Left ventricle myocardium inferior (tissue), 1 donor: ENCODE data around the gene MYOM3. TPM values are rescaled to one million over a fixed set of nuclear protein-coding genes. Genes with fewer than 3 reads are reported as not detected.
A peak's percentile ranks its signal among the peaks of the same experiment; 100 is the strongest.

Experiments used
- DNase-seq: peaks from one replicate; pipeline ENCODE4 v3.0.0-alpha.2; 2020
- H3K27ac ChIP-seq: fragments of 200-600 bp; replicated peaks from 2 replicates; pipeline ENCODE4 v1.8.0; 2021
- H3K27me3 ChIP-seq: fragments of 200-600 bp; 2 replicates; pipeline ENCODE4 v1.8.0; 2021; ENCODE audit warnings: low read depth
- H3K36me3 ChIP-seq: fragments of 200-600 bp; 2 replicates; pipeline ENCODE4 v1.8.0; 2021
- H3K4me1 ChIP-seq: fragments of 200-600 bp; 2 replicates; pipeline ENCODE4 v1.8.0; 2021
- H3K4me3 ChIP-seq: fragments of 200-600 bp; 2 replicates; pipeline ENCODE4 v1.8.0; 2021; ENCODE audit warnings: mild to moderate bottlenecking, moderate library complexity
- H3K9me3 ChIP-seq: fragments of 200-600 bp; replicated peaks from 2 replicates; pipeline ENCODE4 v1.8.0; 2021
- intact Hi-C: fragments of 100-400 bp; cut with micrococcal nuclease; formaldehyde crosslinking; loops from one replicate; pipeline ENCODE4 v1.11.0; 2022
- total RNA-seq: library from RNA; stranded (reverse); fragmentation: NEBNext Ultra II Directional; extraction: Animal tissue kit (Norgen Biotek cat#: 25700); gene quantifications from one replicate; pipeline ENCODE4 v1.2.1, GENCODE V29; 2021
- TF ChIP-seq, protein P1 (sequence below): fragments of 200-600 bp; IDR thresholded peaks from 2 replicates; pipeline ENCODE4 v1.8.0; 2021; ENCODE audit warnings: antibody characterized with exemption, mild to moderate bottlenecking, borderline replicate concordance
- donor health status: DM: no; HTN: yes; CAD: no; lungs with severe emphysema.

Gene MYOM3
- total RNA-seq, 1 donor from 2014 or later: 440 TPM

DNA sequence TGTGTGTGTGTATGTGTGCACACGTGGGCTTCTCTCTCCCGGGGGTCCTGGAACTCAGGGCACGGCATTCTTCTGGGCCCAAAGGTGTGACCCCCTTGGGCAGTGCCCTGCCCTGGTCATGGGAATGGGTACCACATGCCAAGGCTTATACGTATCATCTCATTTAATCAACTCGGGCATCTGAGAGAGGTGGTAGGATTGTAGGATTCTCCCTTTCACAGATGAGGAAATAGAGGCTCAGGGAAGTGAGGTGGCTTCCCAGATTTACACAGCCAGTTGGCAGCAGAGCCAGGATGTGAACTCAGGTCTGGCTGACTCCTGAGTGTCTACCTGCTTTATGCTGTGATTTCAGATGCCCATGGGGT is 15.2 kb downstream of the MYOM3 start:
- intact Hi-C loops: no loop called here
- TF ChIP-seq, protein P1, sequence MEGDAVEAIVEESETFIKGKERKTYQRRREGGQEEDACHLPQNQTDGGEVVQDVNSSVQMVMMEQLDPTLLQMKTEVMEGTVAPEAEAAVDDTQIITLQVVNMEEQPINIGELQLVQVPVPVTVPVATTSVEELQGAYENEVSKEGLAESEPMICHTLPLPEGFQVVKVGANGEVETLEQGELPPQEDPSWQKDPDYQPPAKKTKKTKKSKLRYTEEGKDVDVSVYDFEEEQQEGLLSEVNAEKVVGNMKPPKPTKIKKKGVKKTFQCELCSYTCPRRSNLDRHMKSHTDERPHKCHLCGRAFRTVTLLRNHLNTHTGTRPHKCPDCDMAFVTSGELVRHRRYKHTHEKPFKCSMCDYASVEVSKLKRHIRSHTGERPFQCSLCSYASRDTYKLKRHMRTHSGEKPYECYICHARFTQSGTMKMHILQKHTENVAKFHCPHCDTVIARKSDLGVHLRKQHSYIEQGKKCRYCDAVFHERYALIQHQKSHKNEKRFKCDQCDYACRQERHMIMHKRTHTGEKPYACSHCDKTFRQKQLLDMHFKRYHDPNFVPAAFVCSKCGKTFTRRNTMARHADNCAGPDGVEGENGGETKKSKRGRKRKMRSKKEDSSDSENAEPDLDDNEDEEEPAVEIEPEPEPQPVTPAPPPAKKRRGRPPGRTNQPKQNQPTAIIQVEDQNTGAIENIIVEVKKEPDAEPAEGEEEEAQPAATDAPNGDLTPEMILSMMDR: no peak
- peaks cover 30% of the 10 kb centered on the region for H3K36me3 ChIP-seq
- DNase-seq: no peak
- no peaks in the 10 kb centered on the region for H3K9me3 ChIP-seq
- no peak overlapping the region for H3K4me3 ChIP-seq
- H3K27ac ChIP-seq: peak overlapping the region; percentile 96
- no peaks in the 10 kb centered on the region for H3K27me3 ChIP-seq
- peaks cover 87% of the 10 kb centered on the region for H3K4me1 ChIP-seq

DNA sequence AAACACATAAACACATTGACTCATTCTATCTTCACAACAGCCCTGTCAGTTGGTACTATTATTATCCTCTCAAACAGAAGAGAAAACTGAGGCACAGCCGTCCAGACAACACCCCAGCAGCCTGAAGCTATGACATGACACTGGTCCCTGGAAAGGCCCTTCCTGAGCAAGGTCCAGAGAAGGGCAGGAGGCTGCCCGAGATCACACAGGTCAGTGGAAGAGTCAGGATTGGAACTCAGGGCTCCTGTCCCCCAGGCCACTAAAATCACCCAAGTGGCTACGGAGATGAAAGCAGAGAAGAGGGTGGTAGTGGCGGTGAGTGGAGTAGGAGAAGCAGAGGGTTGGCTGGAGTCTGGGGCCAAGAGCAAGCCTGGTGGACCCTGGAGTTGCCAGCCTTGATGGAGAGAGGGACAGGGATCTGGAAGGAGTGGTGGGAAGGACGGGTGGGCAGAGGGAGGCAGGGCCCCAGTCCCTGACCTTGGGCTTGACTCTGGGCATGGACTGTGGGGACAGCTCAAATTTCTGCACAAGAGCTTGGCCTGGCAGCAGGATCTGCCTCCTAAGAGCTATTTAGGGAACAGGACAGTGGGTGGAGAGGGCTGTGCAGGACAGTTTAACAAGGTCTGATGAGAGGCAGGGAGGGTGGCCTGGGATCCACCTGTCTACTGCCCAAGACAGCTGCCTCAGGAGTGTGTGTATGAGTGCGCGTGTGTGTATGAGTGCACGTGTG is 15.8 kb downstream of the MYOM3 start:
- Histone ChIP-seq H3K27ac (peak overlapping the region; percentile 96), H3K4me1 (peaks cover 87% of the 10 kb centered on the region), H3K4me3 (peak overlapping the region; percentile 12), H3K36me3 (peaks cover 36% of the 10 kb centered on the region), H3K9me3 (no peaks in the 10 kb centered on the region), H3K27me3 (no peaks in the 10 kb centered on the region)
- TF ChIP-seq, protein P1: no peak
- DNase-seq: peak; percentile 69
- intact Hi-C loops: no loop called here

DNA sequence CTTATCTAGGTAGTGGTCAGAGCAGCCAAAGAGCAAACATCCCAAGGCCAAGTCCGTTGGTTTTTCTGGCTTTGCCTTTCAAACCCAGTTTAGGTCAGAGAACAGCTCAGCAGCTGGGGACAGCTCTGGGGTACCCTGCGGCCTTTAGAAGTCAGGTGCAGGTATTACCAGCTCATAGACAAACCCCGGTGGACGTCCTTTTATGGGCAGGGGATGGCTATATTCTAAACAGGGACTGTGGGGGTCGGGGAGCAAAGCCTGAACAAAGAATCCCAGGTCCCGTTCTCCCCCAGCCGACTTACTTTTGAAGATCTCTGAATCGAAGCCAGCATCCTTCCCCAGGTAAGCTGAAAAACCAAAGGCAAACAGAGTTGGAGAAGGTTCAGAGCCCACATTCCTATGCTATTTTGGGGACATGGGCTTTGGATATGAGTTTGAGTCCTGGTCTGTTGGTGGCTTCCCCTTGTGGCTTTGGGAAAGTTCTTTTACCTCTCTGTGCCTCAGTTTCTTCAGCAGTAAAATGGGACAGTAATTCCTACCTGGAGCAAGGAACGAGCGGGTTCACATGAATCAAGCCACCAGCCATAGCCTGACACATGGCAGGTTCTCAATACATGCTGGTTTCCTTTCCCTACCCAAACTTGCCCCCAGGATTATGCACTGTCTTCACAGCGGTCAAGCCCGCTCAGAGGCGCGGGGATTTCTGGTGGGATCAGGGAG is 16.6 kb downstream of the MYOM3 start:
- peak overlapping the region; percentile 96 for H3K27ac ChIP-seq
- TF ChIP-seq, protein P1: no peak
- no peaks in the 10 kb centered on the region for H3K27me3 ChIP-seq
- H3K4me3 ChIP-seq: peak overlapping the region; percentile 12
- DNase-seq: no peak
- H3K4me1 ChIP-seq: peaks cover 90% of the 10 kb centered on the region
- H3K36me3 ChIP-seq: peaks cover 42% of the 10 kb centered on the region
- no peaks in the 10 kb centered on the region for H3K9me3 ChIP-seq
- intact Hi-C loops: no loop called here

DNA sequence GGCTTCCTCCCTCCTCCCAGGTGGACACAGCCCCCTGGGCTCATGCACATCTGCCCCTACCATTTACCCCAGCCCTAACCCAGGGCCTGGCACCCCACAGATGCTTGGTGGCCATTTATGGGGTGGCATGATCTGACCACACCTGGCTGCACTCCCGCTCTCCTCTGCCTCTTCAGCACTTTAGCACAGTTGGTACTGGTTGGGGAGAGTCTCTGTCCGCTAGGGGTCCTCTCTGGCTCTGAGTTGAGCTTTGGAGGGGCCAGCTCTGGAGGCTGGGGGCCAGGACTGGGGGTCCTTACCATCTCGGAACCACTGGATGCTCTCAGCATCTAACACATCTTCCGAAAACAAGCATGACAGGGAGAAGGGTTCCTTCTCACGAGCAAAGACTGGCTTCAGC is 17.4 kb downstream of the MYOM3 start:
- Histone ChIP-seq H3K27ac (peak overlapping the region; percentile 96), H3K36me3 (peaks cover 44% of the 10 kb centered on the region), H3K9me3 (no peaks in the 10 kb centered on the region), H3K27me3 (no peaks in the 10 kb centered on the region), H3K4me3 (no peak overlapping the region), H3K4me1 (peaks cover 87% of the 10 kb centered on the region)
- no peak for DNase-seq
- TF ChIP-seq, protein P1: no peak
- intact Hi-C loops: no loop called here

DNA sequence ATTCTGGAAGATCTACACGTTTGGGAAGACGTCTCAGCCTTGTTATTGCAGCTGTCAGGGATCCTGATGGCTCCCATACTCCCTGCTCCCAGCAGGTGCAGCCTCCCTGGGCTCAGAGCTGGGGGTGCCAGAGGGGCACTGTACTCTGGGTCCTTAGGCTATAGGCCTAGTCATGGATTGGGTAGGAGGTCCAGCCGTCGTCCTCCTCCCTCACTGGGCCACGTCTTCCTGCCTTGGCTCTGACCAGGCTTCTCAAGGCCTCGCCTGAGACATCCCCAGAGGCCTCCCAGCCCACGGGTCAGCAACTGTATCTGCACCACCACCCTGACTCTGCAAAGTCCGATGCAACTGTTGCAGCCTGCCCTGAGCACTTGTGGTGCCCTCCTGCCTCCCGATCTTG is 18.2 kb downstream of the MYOM3 start:
- Histone ChIP-seq H3K27me3 (no peaks in the 10 kb centered on the region), H3K4me1 (peaks cover 78% of the 10 kb centered on the region), H3K27ac (peak overlapping the region; percentile 79), H3K9me3 (no peaks in the 10 kb centered on the region), H3K4me3 (no peak overlapping the region), H3K36me3 (peaks cover 52% of the 10 kb centered on the region)
- intact Hi-C loops: no loop called here
- no peak for DNase-seq
- TF ChIP-seq, protein P1: no peak
